Activated CD4-positive, alpha-beta memory T cell treated with anti-CD3 and anti-CD28 coated beads, Interleukin-2, amount 10 ng/mL, durations not matched to agents 7 days and 5 days (primary cell): ENCODE data around the gene WFIKKN1. TPM values are rescaled to one million over a fixed set of nuclear protein-coding genes. Genes with fewer than 3 reads are reported as not detected.

Source experiments
- CTCF ChIA-PET: fragments of 350-600 bp; sonication (Branson Sonifier 250); formaldehyde crosslinking; loops from one replicate; lab custom pipeline; 2021; ENCODE audit warnings: antibody characterized with exemption, inconsistent platforms; lab: Charles Lee
- POLR2A ChIA-PET: fragments of 350-600 bp; sonication (Branson Sonifier 250); formaldehyde crosslinking; loops from one replicate; lab custom pipeline; 2021; ENCODE audit warnings: antibody characterized with exemption; lab: Charles Lee
- DNase-seq: peaks from one replicate; pipeline ENCODE4 v3.0.0-alpha.2; 2020
- H3K27ac Mint-ChIP-seq: one replicate; pipeline ENCODE4 v1.8.0; 2021; ENCODE audit warnings: mild to moderate bottlenecking, mixed read lengths
- H3K27me3 Mint-ChIP-seq: one replicate; pipeline ENCODE4 v1.8.0; 2021; ENCODE audit warnings: mixed read lengths
- H3K36me3 Mint-ChIP-seq: one replicate; pipeline ENCODE4 v1.8.0; 2021; ENCODE audit warnings: low read depth, mixed read lengths
- H3K4me1 Mint-ChIP-seq: one replicate; pipeline ENCODE4 v1.8.0; 2021; ENCODE audit warnings: mixed read lengths
- H3K4me3 Mint-ChIP-seq: one replicate; pipeline ENCODE4 v1.8.0; 2021; ENCODE audit warnings: mild to moderate bottlenecking, mixed read lengths
- H3K9me3 Mint-ChIP-seq: one replicate; pipeline ENCODE4 v1.8.0; 2021; ENCODE audit warnings: mixed read lengths
- total RNA-seq, 2 experiments: library from RNA; stranded (reverse); gene quantifications; one replicate each; pipeline ENCODE4 v1.2.3, GENCODE V29; 2021

WFIKKN1 gene
- total RNA-seq, 2 experiments from 2014 or later, result 0.10 to 0.13 TPM

GRCh38 chr16:671353-672131 lies 40.8 kb downstream of the WFIKKN1 start:
- Mint-ChIP-seq H3K9me3 (no peaks in the 10 kb centered on the region), H3K4me3 (peak overlapping the region; percentile 13), H3K4me1 (peaks cover 17% of the 10 kb centered on the region), H3K36me3 (peaks cover 14% of the 10 kb centered on the region), H3K27me3 (no peaks in the 10 kb centered on the region), H3K27ac (no peak overlapping the region)
- ChIA-PET POLR2A (interaction anchor here (1.2 to 5.2 kb wide), 2 partner anchors 8 to 13 kb away, joined by 3 to 25 read pairs; partner anchors contain the start of genes JMJD8 and STUB1), CTCF (no interaction called here)
- no peak for DNase-seq

GRCh38 chr16:672371-672770 lies 41.6 kb downstream of the WFIKKN1 start:
- ChIA-PET CTCF (no interaction called here), POLR2A (interaction anchor here (1.2 kb wide), 1 partner anchor 12 kb away, joined by 3 read pairs; the partner anchor contains the start of gene JMJD8)
- H3K27ac Mint-ChIP-seq, result no peak overlapping the region
- DNase-seq, result no peak
- no peak overlapping the region for H3K4me3 Mint-ChIP-seq
- peaks cover 14% of the 10 kb centered on the region for H3K36me3 Mint-ChIP-seq
- H3K27me3 Mint-ChIP-seq, result no peaks in the 10 kb centered on the region
- no peaks in the 10 kb centered on the region for H3K9me3 Mint-ChIP-seq
- peaks cover 23% of the 10 kb centered on the region for H3K4me1 Mint-ChIP-seq

GRCh38 chr16:672851-673250 lies 42.1 kb downstream of the WFIKKN1 start:
- ChIA-PET POLR2A (interaction anchor here (0.6 to 1.3 kb wide), 4 partner anchors 9 to 37 kb away, joined by 3 to 4 read pairs (median 4); partner anchors contain the start of genes JMJD8 and METTL26), CTCF (no interaction called here)

GRCh38 chr16:673399-673991 lies 42.7 kb downstream of the WFIKKN1 start:
- H3K27ac Mint-ChIP-seq, result no peak overlapping the region
- no peak overlapping the region for H3K4me3 Mint-ChIP-seq
- H3K4me1 Mint-ChIP-seq, result peaks cover 20% of the 10 kb centered on the region
- no peaks in the 10 kb centered on the region for H3K27me3 Mint-ChIP-seq
- no peak for DNase-seq
- CTCF ChIA-PET, result no interaction called here
- POLR2A ChIA-PET, result interaction anchor here (0.6 to 1.3 kb wide), 3 partner anchors 10 to 37 kb away, joined by 3 to 4 read pairs (median 4); partner anchors contain the start of genes JMJD8 and METTL26
- no peaks in the 10 kb centered on the region for H3K9me3 Mint-ChIP-seq
- H3K36me3 Mint-ChIP-seq, result peaks cover 14% of the 10 kb centered on the region

More at GRCh38 chr16:672851-673250, 42.1 kb downstream of the WFIKKN1 start:
- no peak for DNase-seq
- peaks cover 14% of the 10 kb centered on the region for H3K36me3 Mint-ChIP-seq
- no peak overlapping the region for H3K27ac Mint-ChIP-seq
- H3K4me3 Mint-ChIP-seq, result no peak overlapping the region
- no peaks in the 10 kb centered on the region for H3K9me3 Mint-ChIP-seq
- no peaks in the 10 kb centered on the region for H3K27me3 Mint-ChIP-seq
- H3K4me1 Mint-ChIP-seq, result peaks cover 20% of the 10 kb centered on the region

GRCh38 chr16:674214-674881 lies 43.6 kb downstream of the WFIKKN1 start:
- POLR2A ChIA-PET, result interaction anchor here (1.7 to 2.6 kb wide), 3 partner anchors 9 to 25 kb away, joined by 5 to 9 read pairs (median 6); partner anchors contain the start of genes JMJD8 and WDR90
- Mint-ChIP-seq H3K9me3 (no peaks in the 10 kb centered on the region), H3K36me3 (peaks cover 14% of the 10 kb centered on the region), H3K27me3 (no peaks in the 10 kb centered on the region), H3K27ac (no peak overlapping the region), H3K4me1 (peaks cover 21% of the 10 kb centered on the region), H3K4me3 (no peak overlapping the region)
- CTCF ChIA-PET, result no interaction called here
- no peak for DNase-seq

GRCh38 chr16:674968-675883 lies 44.4 kb downstream of the WFIKKN1 start, which contains the start of gene RHBDL1:
Gene RHBDL1 (plus strand): TSS chr16:675671. CDS start chr16:675791, 120 bp downstream.
- DNase-seq, result no peak
- Mint-ChIP-seq H3K27ac (no peak within 1 kb of the TSS), H3K4me1 (peaks cover 20% of the 10 kb centered on the region), H3K9me3 (no peaks in the 10 kb centered on the region), H3K4me3 (no peak within 1 kb of the TSS), H3K36me3 (peaks cover 10% of the 10 kb centered on the region), H3K27me3 (no peaks in the 10 kb centered on the region)
- CTCF ChIA-PET, result interaction anchor here (1.0 to 1.7 kb wide), 3 partner anchors 7 to 28 kb away, joined by 3 to 4 read pairs (median 4); partner anchors contain the start of genes RHOT2 and WDR24
- POLR2A ChIA-PET, result interaction anchor here (1.0 to 2.9 kb wide), 7 partner anchors 8 to 26 kb away, joined by 4 to 18 read pairs (median 7); partner anchors contain the start of genes JMJD8, RHOT2, WDR24 and WDR90

GRCh38 chr16:675884-676564 lies 45.2 kb downstream of the WFIKKN1 start:
- Mint-ChIP-seq H3K9me3 (no peaks in the 10 kb centered on the region), H3K4me3 (no peak overlapping the region), H3K4me1 (peaks cover 22% of the 10 kb centered on the region), H3K36me3 (peaks cover 10% of the 10 kb centered on the region), H3K27ac (no peak overlapping the region), H3K27me3 (no peaks in the 10 kb centered on the region)
- CTCF ChIA-PET, result interaction anchor here (0.6 to 1.7 kb wide), 4 partner anchors 8 to 1374 kb away, joined by 3 to 5 read pairs (median 4); partner anchors contain the start of genes RHOT2 and WDR24
- no peak for DNase-seq
- POLR2A ChIA-PET, result interaction anchor here (1.0 to 2.9 kb wide), 7 partner anchors 8 to 27 kb away, joined by 4 to 18 read pairs (median 7); partner anchors contain the start of genes JMJD8, RHOT2, WDR24 and WDR90

GRCh38 chr16:676565-676902 lies 45.7 kb downstream of the WFIKKN1 start:
- H3K27me3 Mint-ChIP-seq, result no peaks in the 10 kb centered on the region
- H3K36me3 Mint-ChIP-seq, result peaks cover 10% of the 10 kb centered on the region
- H3K27ac Mint-ChIP-seq, result no peak overlapping the region
- H3K9me3 Mint-ChIP-seq, result no peaks in the 10 kb centered on the region
- no peak for DNase-seq
- H3K4me3 Mint-ChIP-seq, result no peak overlapping the region
- ChIA-PET CTCF (interaction anchor here (0.6 to 1.7 kb wide), 2 partner anchors 9 to 1374 kb away, joined by 4 to 5 read pairs; partner anchors contain the start of gene RHOT2), POLR2A (interaction anchor here (1.0 to 2.9 kb wide), 5 partner anchors 8 to 19 kb away, joined by 4 to 18 read pairs (median 9); partner anchors contain the start of genes JMJD8, RHOT2 and WDR24)
- peaks cover 27% of the 10 kb centered on the region for H3K4me1 Mint-ChIP-seq

- no peaks in the 10 kb centered on the region for H3K9me3 Mint-ChIP-seq
- peaks cover 13% of the 10 kb centered on the region for H3K36me3 Mint-ChIP-seq
- ChIA-PET POLR2A (interaction anchor here (0.6 to 2.9 kb wide), 3 partner anchors 14 to 908 kb away, joined by 3 to 18 read pairs (median 7); partner anchors contain the start of gene WDR24), CTCF (interaction anchor here (0.6 to 1.7 kb wide), 2 partner anchors 9 to 1373 kb away, joined by 4 to 5 read pairs; partner anchors contain the start of gene RHOT2)
- no peaks in the 10 kb centered on the region for H3K27me3 Mint-ChIP-seq
- no peak overlapping the region for H3K4me3 Mint-ChIP-seq
- DNase-seq, result peak; percentile 45
- no peak overlapping the region for H3K27ac Mint-ChIP-seq
- peaks cover 30% of the 10 kb centered on the region for H3K4me1 Mint-ChIP-seq
Observed at GRCh38 chr16:676913-677312, 46.1 kb downstream of the WFIKKN1 start.

- POLR2A ChIA-PET, result interaction anchor here (0.6 to 4.9 kb wide), 5 partner anchors 8 to 907 kb away, joined by 3 to 35 read pairs (median 18); partner anchors contain the start of genes RHOT2 and WDR24
- H3K9me3 Mint-ChIP-seq, result no peaks in the 10 kb centered on the region
Observed at GRCh38 chr16:677316-678190, 46.8 kb downstream of the WFIKKN1 start.

More at GRCh38 chr16:677316-678190, 46.8 kb downstream of the WFIKKN1 start:
- CTCF ChIA-PET, result no interaction called here
- Mint-ChIP-seq H3K27me3 (no peaks in the 10 kb centered on the region), H3K4me3 (no peak overlapping the region), H3K4me1 (peaks cover 36% of the 10 kb centered on the region), H3K36me3 (peaks cover 17% of the 10 kb centered on the region), H3K27ac (no peak overlapping the region)
- no peak for DNase-seq
